Measurements from ENCODE around the gene NRXN2.

DNA sequence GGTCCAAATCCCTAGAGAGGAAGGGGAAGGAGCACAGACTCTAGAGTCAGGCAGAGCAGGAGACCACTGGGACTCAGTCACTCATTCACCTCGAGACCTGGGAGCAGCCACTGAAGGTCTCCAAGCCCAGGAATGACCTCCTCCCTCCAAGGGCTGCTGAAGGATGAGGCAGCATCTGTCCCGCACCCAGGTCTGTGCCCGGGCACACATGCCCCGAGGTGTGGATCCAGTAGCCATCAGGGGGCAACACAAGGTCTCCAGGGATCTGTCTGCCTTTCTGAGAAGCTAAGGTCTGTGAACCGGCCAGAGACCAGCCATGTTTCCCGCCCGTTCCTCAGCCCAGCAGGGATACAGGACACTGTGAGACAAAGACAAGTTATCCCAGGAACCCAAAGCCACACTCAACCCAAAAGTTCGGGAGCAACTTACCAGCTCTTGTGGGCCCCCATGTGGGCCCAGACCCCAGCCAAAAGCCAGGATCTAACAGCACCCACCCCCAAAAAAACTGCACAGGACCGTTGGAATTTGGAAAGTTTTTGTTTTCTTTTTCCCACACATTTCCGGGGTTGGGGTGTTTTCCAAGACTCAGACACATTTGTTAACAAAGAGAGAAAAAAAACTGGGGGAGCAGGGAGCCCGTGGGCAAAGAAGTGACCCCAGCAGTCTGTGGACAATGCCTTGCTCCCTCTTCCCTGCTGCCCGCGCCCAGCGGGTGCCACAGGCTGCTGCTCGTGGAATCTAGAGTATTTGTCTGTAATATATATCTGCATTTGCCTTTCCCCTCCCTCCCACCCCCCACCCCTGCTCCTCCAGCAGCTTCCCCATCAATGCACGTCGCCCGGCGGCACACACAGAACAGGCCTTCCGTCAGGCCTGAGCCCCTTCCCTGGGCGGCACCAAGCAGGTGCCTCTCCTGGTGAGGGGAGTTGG is 117.1 kb downstream of the NRXN2 start:
- TF ChIP-seq, protein P1, sequence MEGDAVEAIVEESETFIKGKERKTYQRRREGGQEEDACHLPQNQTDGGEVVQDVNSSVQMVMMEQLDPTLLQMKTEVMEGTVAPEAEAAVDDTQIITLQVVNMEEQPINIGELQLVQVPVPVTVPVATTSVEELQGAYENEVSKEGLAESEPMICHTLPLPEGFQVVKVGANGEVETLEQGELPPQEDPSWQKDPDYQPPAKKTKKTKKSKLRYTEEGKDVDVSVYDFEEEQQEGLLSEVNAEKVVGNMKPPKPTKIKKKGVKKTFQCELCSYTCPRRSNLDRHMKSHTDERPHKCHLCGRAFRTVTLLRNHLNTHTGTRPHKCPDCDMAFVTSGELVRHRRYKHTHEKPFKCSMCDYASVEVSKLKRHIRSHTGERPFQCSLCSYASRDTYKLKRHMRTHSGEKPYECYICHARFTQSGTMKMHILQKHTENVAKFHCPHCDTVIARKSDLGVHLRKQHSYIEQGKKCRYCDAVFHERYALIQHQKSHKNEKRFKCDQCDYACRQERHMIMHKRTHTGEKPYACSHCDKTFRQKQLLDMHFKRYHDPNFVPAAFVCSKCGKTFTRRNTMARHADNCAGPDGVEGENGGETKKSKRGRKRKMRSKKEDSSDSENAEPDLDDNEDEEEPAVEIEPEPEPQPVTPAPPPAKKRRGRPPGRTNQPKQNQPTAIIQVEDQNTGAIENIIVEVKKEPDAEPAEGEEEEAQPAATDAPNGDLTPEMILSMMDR (IDR thresholded peaks at IDR 0.05 in 2 of 3, conservative IDR thresholded peaks at IDR 0.05 in 1 of 3; ENCODE audit: control insufficient read depth in 2 of 3, extremely low read depth in 1 of 3, insufficient read depth in 1 of 3, low read depth in 3 of 3, low read length in 3 of 3): no peak
- TF ChIP-seq, protein P2, sequence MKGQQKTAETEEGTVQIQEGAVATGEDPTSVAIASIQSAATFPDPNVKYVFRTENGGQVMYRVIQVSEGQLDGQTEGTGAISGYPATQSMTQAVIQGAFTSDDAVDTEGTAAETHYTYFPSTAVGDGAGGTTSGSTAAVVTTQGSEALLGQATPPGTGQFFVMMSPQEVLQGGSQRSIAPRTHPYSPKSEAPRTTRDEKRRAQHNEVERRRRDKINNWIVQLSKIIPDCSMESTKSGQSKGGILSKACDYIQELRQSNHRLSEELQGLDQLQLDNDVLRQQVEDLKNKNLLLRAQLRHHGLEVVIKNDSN (IDR thresholded peaks at IDR 0.05; ENCODE audit: borderline replicate concordance, extremely low read length, insufficient read depth, low read depth, low read length): no peak
- TF ChIP-seq CEBPB (IDR thresholded peaks at IDR 0.05; ENCODE audit: borderline replicate concordance in 1 of 2, low read depth in 2 of 2, low read length in 2 of 2): no peak
- TF ChIP-seq ZSCAN29 (IDR thresholded peaks at IDR 0.05): no peak
- no peak for TF ChIP-seq FOXK2 (IDR thresholded peaks at IDR 0.05)
- TF ChIP-seq SMAD1 (IDR thresholded peaks at IDR 0.05; ENCODE audit: low read depth, partially characterized antibody): no peak
- TF ChIP-seq MYC (IDR thresholded peaks at IDR 0.05; ENCODE audit: insufficient read depth, insufficient read length, insufficient replicate concordance, low read length, severe bottlenecking): no peak
- TF ChIP-seq RELA (IDR thresholded peaks at IDR 0.05; ENCODE audit: borderline replicate concordance, partially characterized antibody): no peak
- TF ChIP-seq SIN3A (IDR thresholded peaks at IDR 0.05; ENCODE audit: low read depth, low read length): no peak
- TF ChIP-seq CREB1 (IDR thresholded peaks at IDR 0.05; ENCODE audit: low read depth): no peak
